K562 (cell line): ENCODE measurements around the gene EME1. TPM values are rescaled to one million over a fixed set of nuclear protein-coding genes. Genes with fewer than 3 reads are reported as not detected.

ENCODE experiments used
- ATAC-seq: fragments of 200-7000 bp; cut with Tn5 transposase; 3 replicates; pipeline ENCODE4 v1.9.1; 2020; ENCODE audit warnings: moderate library complexity
- BruUV-seq: library from RNA; stranded (reverse); fragments of 400-500 nt; replicated peaks from 2 replicates; lab custom pipeline; 2021; lab: Mats Ljungman, UMichigan
- CTCF ChIA-PET: fragments of 300-600 bp; formaldehyde crosslinking; extraction: SDS; loops from one replicate; lab custom pipeline; 2021; ENCODE audit warnings: low intra/inter-chr PET ratio; lab: Yijun Ruan, JAX
- POLR2A ChIA-PET: fragments of 300-600, 350-650 bp; sonication (Branson Sonifier 250); formaldehyde crosslinking; extraction: SDS; loops from one replicate; lab custom pipeline; 2021; ENCODE audit warnings: antibody characterized with exemption, inconsistent platforms; lab: Yijun Ruan, JAX
- DNase-seq, 4 experiments: peaks; one replicate each; pipeline versions ENCODE4 v3.0.0 to v3.0.0-alpha.2; 2011 to 2018; ENCODE audit warnings: low spot score in 3 of 4, mixed read lengths in 3 of 4; ENCODE audit errors: extremely low read depth in 1 of 4
- FAIRE-seq: peaks from 2 replicates; lab custom pipeline; 2011; peaks lifted over from hg19 to GRCh38; lab: Jason Lieb, UNC
- H2AFZ ChIP-seq: 2 replicates; pipeline ENCODE4 v1.6.0; 2011; ENCODE audit warnings: low read depth, low read length, control low read depth, inconsistent platforms
- H3K27ac ChIP-seq: fragments of 200-600 bp; 3 replicates; pipeline ENCODE4 v1.8.0; 2011; ENCODE audit warnings: low read depth, mild to moderate bottlenecking, control low read depth, inconsistent platforms, low read length, moderate library complexity, mixed read lengths; ENCODE audit errors: extremely low read depth
- H3K27me3 ChIP-seq, 2 experiments: fragments of 300-600 bp in 1 of 2; 2 replicates in 1 of 2; 3 replicates in 1 of 2; pipeline versions ENCODE4 v1.6.0 to v1.8.0; 2011; ENCODE audit warnings: inconsistent platforms in 2 of 2, low read length in 2 of 2, mild to moderate bottlenecking in 1 of 2, mixed read lengths in 1 of 2, moderate library complexity in 1 of 2; ENCODE audit not compliant: control insufficient read depth in 2 of 2, insufficient read depth in 2 of 2
- H3K36me3 ChIP-seq: fragments of 300-600 bp; 3 replicates; pipeline ENCODE4 v1.8.0; 2011; ENCODE audit warnings: mild to moderate bottlenecking, low read length, inconsistent platforms; ENCODE audit not compliant: control insufficient read depth, insufficient read depth
- H3K4me1 ChIP-seq, 2 experiments: fragments of 200-600 bp in 1 of 2; replicated peaks in 1 of 2; 2 replicates in 1 of 2; 3 replicates in 1 of 2; pipeline versions ENCODE4 v1.5.1 to v1.8.0; 2011; ENCODE audit warnings: inconsistent platforms in 2 of 2, low read length in 2 of 2, mild to moderate bottlenecking in 1 of 2, mixed read lengths in 1 of 2, moderate library complexity in 1 of 2; ENCODE audit not compliant: control insufficient read depth in 2 of 2, insufficient read depth in 2 of 2
- H3K4me2 ChIP-seq: 2 replicates; pipeline ENCODE4 v1.6.1; 2011; ENCODE audit warnings: low read length, control low read depth, inconsistent platforms, mixed read lengths; ENCODE audit not compliant: insufficient read depth
- H3K4me3 ChIP-seq: fragments of 200-600 bp; sonication (generic), shearing (Covaris generic); 2 replicates; pipeline ENCODE4 v1.5.1; 2016; ENCODE audit warnings: control low read depth, inconsistent platforms
- H3K79me2 ChIP-seq: fragments of 200-600 bp; 3 replicates; pipeline ENCODE4 v1.8.0; 2011; ENCODE audit warnings: low read length, inconsistent platforms; ENCODE audit not compliant: control insufficient read depth, insufficient read depth
- H3K9ac ChIP-seq, 2 experiments: 2 replicates each; pipeline versions ENCODE4 v1.6.0 to v1.6.1; 2011; ENCODE audit warnings: low read depth in 2 of 2, low read length in 2 of 2, control low read depth in 1 of 2, inconsistent platforms in 1 of 2, mild to moderate bottlenecking in 1 of 2, mixed read lengths in 1 of 2; ENCODE audit not compliant: insufficient read depth in 1 of 2
- H3K9me1 ChIP-seq: one replicate; pipeline ENCODE4 v1.6.0; 2011; ENCODE audit warnings: inconsistent platforms, mild to moderate bottlenecking, low read length, moderate library complexity; ENCODE audit not compliant: control insufficient read depth, insufficient read depth
- H3K9me3 ChIP-seq: replicated peaks from 2 replicates; pipeline ENCODE4 v1.5.1; 2011; ENCODE audit warnings: low read depth, low read length, inconsistent platforms; ENCODE audit not compliant: control insufficient read depth, insufficient read depth
- H4K20me1 ChIP-seq: replicated peaks from 2 replicates; pipeline ENCODE4 v1.6.1; 2011; ENCODE audit warnings: low read length, inconsistent platforms, mixed read lengths; ENCODE audit not compliant: control insufficient read depth, insufficient read depth
- HNRNPL ChIP-seq: fragments of 200-400 bp; formaldehyde crosslinking; IDR thresholded peaks from 2 replicates; pipeline ENCODE4 v1.6.1; 2017; ENCODE audit warnings: low read depth, mild to moderate bottlenecking, low read length
- RHOXF2B ChIP-seq: fragments of 250-450 bp; sonication (Bioruptor Pico); conservative IDR thresholded peaks from 2 replicates; pipeline ENCODE4 v1.5.1; 2021
- SIX5 ChIP-seq, 2 experiments: IDR thresholded peaks; 2 replicates each; pipeline ENCODE4 v1.6.1; 2011; ENCODE audit warnings: low read length in 2 of 2, borderline replicate concordance in 1 of 2, low read depth in 1 of 2, mild to moderate bottlenecking in 1 of 2, moderate library complexity in 1 of 2; ENCODE audit not compliant: insufficient read depth in 1 of 2
- ZMIZ1 ChIP-seq, 2 experiments: fragments of 150-350 bp in 1 of 2; IDR thresholded peaks; 2 replicates each; pipeline ENCODE4 v1.6.1; 2012 to 2016; ENCODE audit warnings: low read depth in 2 of 2, low read length in 2 of 2, mild to moderate bottlenecking in 1 of 2, moderate library complexity in 1 of 2
- ZNF217 ChIP-seq: sonication (generic); formaldehyde crosslinking; IDR thresholded peaks from 2 replicates; pipeline ENCODE4 v1.8.0; 2022; ENCODE audit warnings: mild to moderate bottlenecking, missing genetic modification reagents
- WGBS: fragments of 100-300 bp; shearing (Covaris generic); methylation state at CpG from one replicate; pipeline ENCODE4 v1.1.6; 2016; ENCODE audit warnings: low coverage, mixed read lengths; ENCODE audit not compliant: insufficient coverage; ENCODE audit errors: missing lambda C conversion rate; 5-methylcytosine and 5-hydroxymethylcytosine counted together
- in situ Hi-C: fragments of 300-500 bp; cut with MboI; formaldehyde crosslinking; loops from 4 replicates; pipeline ENCODE4 v1.15.0; 2018; ENCODE audit warnings: inconsistent platforms, mixed read lengths
- intact Hi-C: fragments of 100-400 bp; cut with micrococcal nuclease; formaldehyde crosslinking; loops from 2 replicates; pipeline ENCODE4 v1.14.2; 2022
- polyA plus RNA-seq, 8 experiments: library from polyadenylated mRNA; depleted of rRNA in 4 of 8; stranded (reverse) in 5 of 8; unstranded in 3 of 8; fragments of >200 nt; fragmentation: Nextera tagmentation in 2 of 8; fragmentation: Illumina TruSeq in 1 of 8; extraction: Ambion mirVana in 2 of 8; extraction: Trizol in 1 of 8; gene quantifications; 2 replicates each; pipeline versions ENCODE4 v1.2.1 to v1.2.3, GENCODE V29; 2011 to 2014; ENCODE audit warnings: inconsistent platforms in 1 of 8, missing spikeins in 1 of 8
- total RNA-seq, 7 experiments: library from RNA; depleted of rRNA in 6 of 7; stranded (reverse); fragments of >200 nt in 6 of 7; fragmentation: Illumina TruSeq in 2 of 7; extraction: Trizol in 2 of 7; gene quantifications; 2 replicates each; pipeline versions ENCODE4 v1.2.1 to v1.2.3, GENCODE V29; 2011 to 2021; ENCODE audit warnings: low replicate concordance in 1 of 7
- TF ChIP-seq, protein P1 (sequence below): fragments of 250-450 bp; sonication (Bioruptor Pico); IDR thresholded peaks from 2 replicates; pipeline ENCODE4 v1.8.0; 2022; ENCODE audit warnings: moderate library complexity, mild to moderate bottlenecking, inconsistent platforms

The EME1 gene
- total and polyA plus RNA-seq, 9 of the 15 experiments (the other 6 are each of a cell fraction or from before 2014, with no cell fraction given), result 14.6 to 44.1 (median 24.0) TPM

- H3K9me1 ChIP-seq, result no peaks in the 10 kb centered on the region
- no TSS peak for BruUV-seq
- peaks cover 40% of the 10 kb centered on the region for H3K79me2 ChIP-seq
- DNase-seq, result no peak
- intact Hi-C loops (no loop called here), in situ Hi-C loops (no loop called here)
- ChIA-PET POLR2A (interaction anchor here (0.6 to 2.5 kb wide), 4 partner anchors 8 to 309 kb away, joined by 3 to 22 read pairs (median 4); no protein-coding TSS in a partner anchor), CTCF (no interaction called here)
- H2AFZ ChIP-seq, result no peak overlapping the region
- FAIRE-seq, result no peak
- peaks cover 71% of the 10 kb centered on the region for H3K36me3 ChIP-seq
- ATAC-seq, result no peak
- no peak overlapping the region for H3K4me2 ChIP-seq
- 0 out of 2 replicates have a peak, but pooled peaks cover 4% of the 10 kb centered on the region for H4K20me1 ChIP-seq
- 96% methylated on average over 5 of the region's 5 CpGs for WGBS
- no peak overlapping the region for H3K27ac ChIP-seq
- TF ChIP-seq SIX5 (IDR thresholded peaks at IDR 0.05; ENCODE audit: borderline replicate concordance in 1 of 2, insufficient read depth in 1 of 2, low read depth in 1 of 2, low read length in 2 of 2), result no peak
- TF ChIP-seq ZMIZ1 (IDR thresholded peaks at IDR 0.05; ENCODE audit: low read depth in 2 of 2, low read length in 2 of 2), result no peak
- no peak for TF ChIP-seq RHOXF2B (CRISPR knock-in tag)
- no peak for TF ChIP-seq ZNF217 (CRISPR knock-in tag)
- TF ChIP-seq, protein P1, sequence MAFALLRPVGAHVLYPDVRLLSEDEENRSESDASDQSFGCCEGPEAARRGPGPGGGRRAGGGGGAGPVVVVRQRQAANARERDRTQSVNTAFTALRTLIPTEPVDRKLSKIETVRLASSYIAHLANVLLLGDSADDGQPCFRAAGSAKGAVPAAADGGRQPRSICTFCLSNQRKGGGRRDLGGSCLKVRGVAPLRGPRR, result no peak
- no peak for TF ChIP-seq HNRNPL
- H3K4me3 ChIP-seq, result no peak overlapping the region
- H3K27me3 ChIP-seq, result no peaks in the 10 kb centered on the region
- no peak overlapping the region for H3K9ac ChIP-seq
- peaks cover 5 to 8% of the 10 kb centered on the region in 2 experiments; a peak in 4 of 5 replicates for H3K4me1 ChIP-seq
- no peaks in the 10 kb centered on the region; the same call in 1 of the 2 replicates for H3K9me3 ChIP-seq
These were observed 3.0 kb upstream of the EME1 start for GRCh38 chr17:50370052-50370451.
